ENCODE measurements around the gene RGS4. TPM values are rescaled to one million over a fixed set of nuclear protein-coding genes. Genes with fewer than 3 reads are reported as not detected.

The RGS4 gene
- polyA plus RNA-seq (2012; ENCODE audit: missing spikeins): not detected

DNA sequence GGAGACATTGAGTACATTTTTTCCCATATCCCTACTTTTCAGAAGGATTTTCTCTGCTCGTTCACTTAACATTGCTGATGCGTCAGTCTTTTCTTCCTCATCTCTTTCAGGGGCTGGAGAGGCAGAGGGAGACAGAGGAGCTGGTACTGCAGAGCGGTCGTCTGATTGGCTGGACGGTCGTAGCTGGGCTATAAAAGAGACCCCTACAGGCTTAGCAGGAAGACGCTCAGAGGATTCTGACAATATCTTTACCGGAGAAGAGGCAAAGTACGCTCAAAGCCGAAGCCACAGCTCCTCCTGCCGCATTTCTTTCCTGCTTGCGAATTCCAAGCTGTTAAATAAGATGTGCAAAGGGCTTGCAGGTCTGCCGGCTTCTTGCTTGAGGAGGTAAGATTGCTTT lies at the start of gene RGS4:
Gene RGS4, plus strand, starts transcription at position 220 of the 400 bp plus-strand sequence. Its CDS starts 124 bp downstream, at position 344.
- no peak for FAIRE-seq
- DNase-seq (ENCODE audit: insufficient read length): no peak

DNA sequence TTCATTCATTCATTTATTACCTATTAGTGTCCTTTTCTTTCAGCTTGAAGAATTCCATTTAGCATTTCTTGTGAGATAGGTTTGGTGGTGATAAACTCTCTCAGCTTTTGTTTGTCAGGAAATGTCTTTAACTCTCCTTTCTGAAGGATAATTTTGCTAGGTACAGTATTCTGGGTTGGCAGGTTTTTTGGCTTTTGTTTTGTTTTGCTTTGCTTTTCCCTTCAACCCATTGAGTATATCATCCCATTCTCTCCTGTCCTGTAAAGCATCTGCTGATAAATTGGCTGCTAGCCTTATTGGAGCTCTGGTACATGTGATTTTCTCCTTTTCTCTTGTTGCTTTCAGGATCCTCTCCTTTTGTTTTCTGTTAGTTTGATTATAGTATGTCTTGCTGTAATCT lies 47.0 kb upstream of the RGS4 start:
- no peak for TF ChIP-seq POLR2AphosphoS5 (IDR thresholded peaks at IDR 0.05; ENCODE audit: low read depth, low read length)
- TF ChIP-seq TAF1 (IDR thresholded peaks at IDR 0.05; ENCODE audit: borderline replicate concordance, low read depth, low read length): no peak
- TF ChIP-seq POLR2A (IDR thresholded peaks at IDR 0.05; ENCODE audit: low read depth, low read length): no peak
- FAIRE-seq: no peak

More for the DNA sequence above, at the start of gene RGS4:
- TF ChIP-seq POLR2A (IDR thresholded peaks at IDR 0.05; ENCODE audit: low read depth, low read length): no peak
- no peak for TF ChIP-seq TAF1 (IDR thresholded peaks at IDR 0.05; ENCODE audit: borderline replicate concordance, low read depth, low read length)

GRCh38 chr1:163027610-163028009 lies 41.6 kb upstream of the RGS4 start:
- no peak for FAIRE-seq
- DNase-seq (ENCODE audit: insufficient read length): no peak
- TF ChIP-seq TAF1 (IDR thresholded peaks at IDR 0.05; ENCODE audit: borderline replicate concordance, low read depth, low read length) (no peak), POLR2AphosphoS5 (IDR thresholded peaks at IDR 0.05; ENCODE audit: low read depth, low read length) (no peak), POLR2A (IDR thresholded peaks at IDR 0.05; ENCODE audit: low read depth, low read length) (no peak)

More for the DNA sequence above, 47.0 kb upstream of the RGS4 start:
- no peak for DNase-seq (ENCODE audit: insufficient read length)

DNA sequence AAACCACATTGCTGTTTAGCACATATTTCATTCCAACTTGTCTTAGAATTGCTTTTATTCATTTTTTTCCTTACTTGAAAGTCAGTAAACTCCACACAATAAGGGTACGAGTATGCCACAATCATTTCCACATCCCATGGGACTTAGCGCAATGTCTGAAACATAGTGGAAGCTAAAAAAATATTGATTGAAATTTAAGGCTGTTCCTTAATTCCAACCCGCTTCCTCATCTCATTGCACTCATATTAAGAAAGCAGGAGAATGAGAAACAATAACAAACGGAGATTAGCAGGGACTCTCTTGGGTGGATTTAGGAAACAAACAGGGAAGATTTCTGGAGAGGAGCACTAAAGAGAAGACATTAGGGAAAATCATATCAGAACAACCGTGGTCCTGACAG lies 39.3 kb upstream of the RGS4 start:
- no peak for TF ChIP-seq TAF1 (IDR thresholded peaks at IDR 0.05; ENCODE audit: borderline replicate concordance, low read depth, low read length)
- no peak for TF ChIP-seq POLR2AphosphoS5 (IDR thresholded peaks at IDR 0.05; ENCODE audit: low read depth, low read length)
- TF ChIP-seq POLR2A (IDR thresholded peaks at IDR 0.05; ENCODE audit: low read depth, low read length): no peak
- no peak for FAIRE-seq
- no peak for DNase-seq (ENCODE audit: insufficient read length)

DNA sequence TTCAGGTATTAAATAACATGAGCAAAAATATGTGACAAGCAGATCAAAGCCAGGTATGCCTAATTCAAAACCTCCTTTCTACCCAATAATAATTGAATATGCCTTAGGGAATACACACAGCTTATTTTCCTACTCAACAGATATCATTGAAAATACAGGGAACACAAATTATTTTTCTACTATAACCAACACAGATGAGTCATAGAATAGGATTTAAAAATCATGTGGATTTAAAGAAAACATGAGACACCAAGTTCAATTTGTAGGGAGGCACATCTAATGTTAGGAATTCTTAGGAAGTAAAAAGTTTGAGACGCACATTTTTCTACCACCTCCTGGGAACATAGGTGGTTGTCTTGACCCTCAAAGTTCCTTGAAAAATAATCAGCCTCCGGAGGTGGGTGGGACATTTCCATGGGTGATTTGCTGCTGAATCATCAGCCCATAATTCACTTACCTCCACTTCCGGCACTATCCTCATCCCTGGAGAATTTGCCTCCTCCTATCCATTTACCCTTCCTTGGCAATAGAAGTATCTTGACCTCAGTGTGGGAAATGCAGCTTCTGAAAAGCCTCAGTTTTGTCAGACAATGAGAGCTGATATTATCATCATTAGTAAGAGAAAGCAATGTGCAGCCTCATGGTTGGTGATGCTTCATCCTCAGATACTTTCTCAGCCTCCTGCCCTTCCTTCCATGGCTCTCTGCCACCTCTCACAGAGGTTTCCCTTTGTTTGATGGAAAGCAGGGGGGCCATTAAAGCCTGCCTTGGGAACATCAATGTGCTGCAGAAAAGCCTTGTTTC lies 33.5 kb upstream of the RGS4 start:
- no peak for FAIRE-seq
- TF ChIP-seq TAF1 (IDR thresholded peaks at IDR 0.05; ENCODE audit: borderline replicate concordance, low read depth, low read length) (no peak), POLR2A (IDR thresholded peaks at IDR 0.05; ENCODE audit: low read depth, low read length) (no peak), POLR2AphosphoS5 (IDR thresholded peaks at IDR 0.05; ENCODE audit: low read depth, low read length) (no peak)
- DNase-seq (ENCODE audit: insufficient read length): no peak

GRCh38 chr1:163036671-163037070 lies 32.5 kb upstream of the RGS4 start:
- no peak for DNase-seq (ENCODE audit: insufficient read length)
- TF ChIP-seq POLR2AphosphoS5 (IDR thresholded peaks at IDR 0.05; ENCODE audit: low read depth, low read length) (no peak), POLR2A (IDR thresholded peaks at IDR 0.05; ENCODE audit: low read depth, low read length) (no peak), TAF1 (IDR thresholded peaks at IDR 0.05; ENCODE audit: borderline replicate concordance, low read depth, low read length) (no peak)
- FAIRE-seq: no peak

GRCh38 chr1:163038928-163039706 lies 30.0 kb upstream of the RGS4 start:
- no peak for TF ChIP-seq POLR2A (IDR thresholded peaks at IDR 0.05; ENCODE audit: low read depth, low read length)
- TF ChIP-seq POLR2AphosphoS5 (IDR thresholded peaks at IDR 0.05; ENCODE audit: low read depth, low read length): no peak
- no peak for TF ChIP-seq TAF1 (IDR thresholded peaks at IDR 0.05; ENCODE audit: borderline replicate concordance, low read depth, low read length)
- FAIRE-seq: no peak
- DNase-seq (ENCODE audit: insufficient read length): no peak

GRCh38 chr1:163039707-163040093 lies 29.5 kb upstream of the RGS4 start:
- TF ChIP-seq POLR2A (IDR thresholded peaks at IDR 0.05; ENCODE audit: low read depth, low read length): no peak
- TF ChIP-seq POLR2AphosphoS5 (IDR thresholded peaks at IDR 0.05; ENCODE audit: low read depth, low read length): no peak
- no peak for TF ChIP-seq TAF1 (IDR thresholded peaks at IDR 0.05; ENCODE audit: borderline replicate concordance, low read depth, low read length)
- FAIRE-seq: no peak
- DNase-seq (ENCODE audit: insufficient read length): no peak

- no peak for DNase-seq (ENCODE audit: insufficient read length)
- TF ChIP-seq POLR2A (IDR thresholded peaks at IDR 0.05; ENCODE audit: low read depth, low read length) (no peak), POLR2AphosphoS5 (IDR thresholded peaks at IDR 0.05; ENCODE audit: low read depth, low read length) (no peak), TAF1 (IDR thresholded peaks at IDR 0.05; ENCODE audit: borderline replicate concordance, low read depth, low read length) (no peak)
- no peak for FAIRE-seq
These were observed 23.1 kb upstream of the RGS4 start for GRCh38 chr1:163046071-163046470.

GRCh38 chr1:163047951-163048659 lies 21.1 kb upstream of the RGS4 start:
- DNase-seq (ENCODE audit: insufficient read length) (no peak), FAIRE-seq (no peak)
- TF ChIP-seq TAF1 (IDR thresholded peaks at IDR 0.05; ENCODE audit: borderline replicate concordance, low read depth, low read length): no peak

DNA sequence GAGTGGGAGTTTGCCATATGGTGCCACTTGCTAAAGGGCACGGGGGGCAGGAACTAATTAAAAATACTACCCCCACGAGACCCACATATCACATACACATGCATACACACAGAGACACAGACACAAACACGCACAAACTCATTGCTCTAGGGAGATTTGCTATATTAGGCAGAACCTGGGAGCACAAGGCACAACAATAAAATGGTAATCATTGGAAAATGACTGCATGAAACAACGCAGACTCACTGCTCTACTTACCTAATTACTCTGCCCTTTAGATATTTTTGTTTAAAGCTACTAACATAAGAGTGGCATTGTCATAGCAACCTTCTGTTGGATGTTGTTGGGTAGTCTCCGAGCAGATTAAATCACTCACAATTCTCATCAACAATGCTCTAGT lies 20.3 kb upstream of the RGS4 start:
- FAIRE-seq: no peak
- no peak for DNase-seq (ENCODE audit: insufficient read length)
- TF ChIP-seq TAF1 (IDR thresholded peaks at IDR 0.05; ENCODE audit: borderline replicate concordance, low read depth, low read length) (no peak), POLR2AphosphoS5 (IDR thresholded peaks at IDR 0.05; ENCODE audit: low read depth, low read length) (no peak), POLR2A (IDR thresholded peaks at IDR 0.05; ENCODE audit: low read depth, low read length) (no peak)
